ENCODE data around the gene PLXNA1.
A peak's percentile ranks its signal among the peaks of the same experiment; 100 is the strongest.

PLXNA1 gene

GRCh38 chr3:126982471-126983175 is at the start of gene PLXNA1:
TSS of gene PLXNA1 (plus strand) at chr3:126983115. CDS start at chr3:126988594, 5,479 bp downstream.
- peak; percentile 65 to 70 for DNase-seq

- DNase-seq = no peak
Measured at GRCh38 chr3:126934031-126934531, 48.8 kb upstream of the PLXNA1 start.

DNA sequence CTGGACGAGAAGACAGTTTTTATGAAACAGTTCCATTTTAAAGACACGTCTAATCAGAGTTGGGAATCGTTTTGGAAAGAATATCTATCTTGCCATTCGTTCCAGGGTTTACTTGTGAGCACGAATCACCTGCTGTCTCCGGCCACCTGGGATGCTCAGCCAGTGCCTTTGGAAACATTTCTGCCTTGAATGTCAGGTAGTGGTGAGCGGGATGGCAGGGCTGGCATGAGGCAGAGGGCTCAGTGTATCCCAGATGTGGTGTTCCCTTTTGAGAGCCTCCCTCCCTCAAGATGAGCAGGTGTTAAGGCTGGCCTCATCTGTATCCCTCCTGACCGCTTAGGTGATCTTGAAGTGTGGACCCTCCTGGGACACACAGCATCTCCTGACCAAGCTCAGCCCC is 47.9 kb upstream of the PLXNA1 start:
- no peak for DNase-seq

GRCh38 chr3:126935756-126936509 is 47.0 kb upstream of the PLXNA1 start:
- peak; percentile 17 to 48 for DNase-seq

- no peak for DNase-seq
Measured at GRCh38 chr3:126936853-126937425, 46.0 kb upstream of the PLXNA1 start.

- DNase-seq = no peak
Measured at GRCh38 chr3:126937533-126937932, 45.4 kb upstream of the PLXNA1 start.

GRCh38 chr3:126937973-126938372 is 44.9 kb upstream of the PLXNA1 start:
- no peak for DNase-seq

DNA sequence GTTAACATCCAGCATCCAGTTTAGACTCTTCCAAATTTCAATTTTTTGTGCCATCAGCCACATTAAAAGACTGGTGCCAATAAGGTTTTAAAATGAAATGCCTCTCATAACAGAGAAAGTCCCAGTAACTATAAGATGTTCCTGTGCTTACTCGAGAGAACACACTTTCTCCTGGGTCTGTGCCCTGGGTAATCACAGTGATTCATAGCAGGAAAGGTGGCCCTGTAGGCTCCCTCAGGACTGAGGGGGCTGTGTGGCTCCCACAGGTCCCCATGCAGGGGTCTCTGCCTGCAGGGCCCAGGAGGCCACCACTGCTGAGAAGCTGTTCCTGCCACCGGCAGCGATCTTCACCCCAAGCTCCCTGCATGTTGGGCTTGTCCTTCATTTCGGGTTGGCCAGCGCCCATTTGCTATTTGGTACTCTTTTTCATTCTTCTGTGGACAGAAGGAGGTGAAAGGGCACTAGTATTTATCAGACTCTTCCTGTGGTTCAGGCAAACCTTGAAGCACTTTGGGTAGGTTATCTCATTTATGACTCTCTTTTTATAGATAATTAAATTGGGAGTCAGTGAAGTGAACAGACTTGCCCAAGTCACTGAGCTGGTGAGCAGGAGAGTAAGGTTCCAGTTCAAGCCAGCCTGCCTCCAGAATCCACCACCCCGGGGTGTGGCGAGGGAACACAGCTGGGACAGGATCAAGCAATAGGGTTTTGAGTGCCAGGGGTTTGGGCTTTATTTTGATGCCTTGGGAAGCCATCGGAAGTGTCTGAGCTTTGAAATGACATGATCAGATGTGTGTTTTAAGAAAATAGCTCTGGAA is 44.2 kb upstream of the PLXNA1 start:
- DNase-seq = no peak

GRCh38 chr3:126939338-126939718 is 43.6 kb upstream of the PLXNA1 start:
- DNase-seq = peak in 1 of 2 experiments; percentile 7

DNA sequence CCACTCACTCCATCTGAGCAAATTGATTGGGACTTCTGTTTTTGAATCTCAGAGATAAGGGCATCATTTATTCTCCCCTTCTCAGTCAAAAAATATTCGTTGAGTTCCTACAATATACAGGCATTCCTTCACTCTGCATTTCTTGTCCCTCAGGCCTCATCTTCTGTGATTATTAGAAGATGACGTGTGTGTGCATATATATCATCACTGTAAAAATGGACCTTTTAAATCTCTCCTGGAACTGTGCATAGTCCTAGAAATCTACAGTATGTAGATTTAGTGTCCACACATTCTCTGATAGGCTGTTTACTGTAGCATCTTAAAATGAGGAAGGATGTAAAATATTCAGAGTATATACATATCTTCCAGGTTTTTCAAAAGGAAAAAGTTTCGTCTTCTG is 43.2 kb upstream of the PLXNA1 start:
- DNase-seq = no peak

DNA sequence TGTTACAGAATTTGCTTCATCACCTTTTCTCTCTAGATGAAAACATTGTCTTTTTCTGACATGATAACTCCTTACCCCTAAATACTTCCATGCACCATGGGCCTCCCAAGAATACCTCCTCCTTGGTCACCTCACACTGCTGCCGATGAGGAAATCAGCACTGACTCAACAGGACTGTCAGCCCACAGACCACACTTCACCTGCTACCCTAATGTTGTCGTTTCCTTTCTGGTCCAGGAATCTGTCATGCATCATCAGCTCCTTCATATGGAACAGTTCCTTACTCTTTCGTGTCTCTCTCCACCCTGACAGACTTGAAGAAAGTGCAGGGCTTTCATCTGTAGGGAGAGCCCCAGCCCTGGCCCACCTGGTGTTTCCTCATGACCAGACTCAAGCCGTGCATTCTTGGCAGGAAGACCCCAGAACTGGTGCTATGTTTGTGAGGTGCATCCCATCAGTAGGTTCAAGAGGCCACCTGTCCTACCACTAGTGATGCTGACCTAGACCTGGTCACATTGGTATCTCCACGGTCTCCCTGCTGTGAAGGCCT is 41.1 kb upstream of the PLXNA1 start:
- DNase-seq = no peak

GRCh38 chr3:126944089-126944965 is 38.6 kb upstream of the PLXNA1 start:
- DNase-seq = no peak

DNA sequence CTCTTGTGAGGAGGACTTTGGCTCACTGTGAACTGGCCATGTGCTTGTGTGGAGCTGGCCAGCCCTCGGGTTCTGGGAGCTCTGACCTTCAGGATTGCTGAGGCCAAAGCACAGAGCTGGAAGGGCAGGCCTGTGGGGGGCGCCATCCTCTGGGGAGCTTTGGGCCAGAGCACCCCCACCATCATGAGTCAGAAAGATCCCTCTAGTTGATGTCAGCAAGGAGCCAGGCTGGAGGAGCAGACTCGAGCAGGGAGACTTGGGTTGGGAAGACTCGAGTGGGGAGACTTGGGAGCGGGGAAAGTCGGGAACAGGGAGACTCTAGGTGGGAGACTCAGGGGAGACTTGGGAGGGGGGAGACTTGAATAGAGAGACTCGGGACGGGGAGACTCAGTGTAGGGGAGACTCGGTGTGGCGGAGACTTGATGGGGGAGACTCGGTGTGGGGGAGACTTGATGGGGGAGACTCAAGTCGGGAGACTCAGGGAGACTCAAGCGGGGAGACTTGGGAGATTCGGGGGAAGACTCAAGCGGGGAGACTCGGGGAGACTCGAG is 37.7 kb upstream of the PLXNA1 start:
- no peak for DNase-seq

DNA sequence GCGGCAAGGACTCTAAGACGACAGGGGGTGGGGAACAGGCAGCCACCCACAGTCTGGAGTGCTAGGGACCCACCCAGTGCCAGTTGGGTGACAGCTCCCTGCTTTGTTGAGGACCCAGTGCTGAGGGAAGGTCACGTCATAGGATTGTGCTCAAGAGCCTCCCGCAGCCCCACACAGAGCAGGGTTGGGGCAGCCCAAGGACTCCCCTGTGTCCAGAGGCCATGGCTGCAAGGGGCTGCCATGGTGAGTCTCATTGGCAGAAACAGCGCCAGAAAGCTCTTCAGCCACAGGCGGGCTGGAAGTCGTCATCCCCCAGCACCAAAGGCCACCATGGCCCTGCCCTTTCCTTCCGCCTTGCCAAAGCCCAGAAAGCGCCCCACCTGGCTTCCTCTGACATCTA is 37.0 kb upstream of the PLXNA1 start:
- DNase-seq = no peak

GRCh38 chr3:126946405-126946804 is 36.5 kb upstream of the PLXNA1 start:
- no peak for DNase-seq

GRCh38 chr3:126947429-126947828 is 35.5 kb upstream of the PLXNA1 start:
- peak; percentile 70 to 71 for DNase-seq

DNA sequence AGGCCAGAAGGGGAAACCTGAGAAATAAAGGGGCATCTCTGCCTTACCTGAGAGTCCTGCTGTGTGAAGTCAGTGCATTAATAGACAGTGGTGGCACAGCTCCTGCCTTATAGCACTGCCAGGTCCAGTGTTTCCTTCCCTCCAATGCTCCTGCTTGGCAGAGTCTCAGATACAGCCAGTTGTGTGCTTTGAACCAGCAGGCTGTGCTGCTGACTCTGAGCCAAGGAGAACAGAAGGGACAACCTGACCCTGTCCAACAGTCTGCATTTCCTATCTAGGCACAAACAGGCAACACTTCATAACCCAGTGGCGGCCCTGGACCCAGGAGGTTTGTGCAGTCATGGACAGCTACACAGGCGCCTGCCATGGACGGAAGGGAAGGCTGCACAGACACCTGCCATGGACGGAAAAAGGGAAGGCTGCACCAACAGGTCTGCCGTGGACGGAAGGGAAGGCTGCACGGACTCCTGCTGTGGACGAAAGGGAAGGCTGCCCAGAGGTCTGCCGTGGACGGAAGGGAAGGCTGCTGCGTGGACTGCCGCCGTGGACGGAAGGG is 33.9 kb upstream of the PLXNA1 start:
- no peak for DNase-seq

DNA sequence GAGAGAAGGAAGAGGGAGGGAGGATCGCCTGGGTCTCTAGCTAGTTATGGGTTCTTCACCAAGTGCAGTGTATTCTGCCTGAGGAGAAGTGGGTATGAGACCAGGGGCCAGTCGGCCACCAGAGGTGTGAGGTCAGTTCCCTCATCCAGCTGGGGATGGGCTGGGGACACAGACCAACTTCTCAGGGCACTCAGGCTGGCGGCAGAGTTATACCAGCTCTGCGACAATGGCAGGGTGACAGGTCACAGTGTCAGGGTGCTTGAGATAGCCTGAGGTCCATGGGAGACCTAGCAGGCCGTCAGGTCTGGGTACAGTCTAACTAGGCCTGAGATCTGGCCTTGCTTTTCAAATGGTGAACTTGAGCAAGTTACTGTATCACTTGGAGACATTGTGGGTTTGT is 31.4 kb upstream of the PLXNA1 start:
- DNase-seq = no peak

GRCh38 chr3:126952261-126952982 is 30.5 kb upstream of the PLXNA1 start:
- DNase-seq = no peak

DNA sequence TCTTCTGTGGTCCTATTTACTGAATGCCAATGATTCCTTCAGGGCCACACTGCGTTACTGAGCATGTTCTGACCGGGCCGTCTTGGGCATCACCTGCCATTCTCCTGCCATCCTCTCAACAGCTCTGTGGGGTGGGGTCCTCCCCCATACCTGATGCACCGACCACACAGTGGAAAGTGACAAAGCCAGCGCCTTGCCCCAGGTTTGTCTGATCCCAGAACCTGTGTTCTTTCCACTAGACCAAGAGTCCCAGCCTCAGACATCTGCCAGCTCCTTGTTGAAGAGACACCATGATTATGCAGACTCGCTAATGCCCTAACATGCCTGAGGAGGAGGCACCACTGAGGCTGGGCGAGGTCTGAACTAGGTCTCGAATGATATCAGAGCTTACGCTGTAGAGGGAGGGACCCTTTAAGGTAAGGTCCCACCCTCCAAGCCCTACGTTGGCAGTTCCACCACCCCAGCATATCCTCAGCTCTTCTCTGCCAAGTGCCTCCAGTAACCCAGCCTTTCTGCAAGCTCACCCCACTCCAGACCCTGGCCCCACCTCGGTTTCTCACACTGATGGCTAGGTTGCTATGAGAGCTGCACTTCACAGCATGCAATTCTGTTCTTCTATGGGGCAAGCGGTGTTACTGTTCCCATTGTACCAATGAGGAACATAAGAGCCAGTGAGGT is 29.8 kb upstream of the PLXNA1 start:
- DNase-seq = no peak
